DMS114 treated with DMSO at 0.1 percent for 48 hours (cell line): ENCODE data around the gene ZNF629.
"Not testable (repeated sequence)": the region's sequence is repeated elsewhere in the genome, so short reads cannot be mapped to it uniquely, and the experiment has no call there.

Experiments used
- DNase-seq: peaks from one replicate; lab custom pipeline; 2025; ENCODE audit not compliant: unreplicated experiment; lab: John Stamatoyannopoulos, UW

The ZNF629 gene

DNA sequence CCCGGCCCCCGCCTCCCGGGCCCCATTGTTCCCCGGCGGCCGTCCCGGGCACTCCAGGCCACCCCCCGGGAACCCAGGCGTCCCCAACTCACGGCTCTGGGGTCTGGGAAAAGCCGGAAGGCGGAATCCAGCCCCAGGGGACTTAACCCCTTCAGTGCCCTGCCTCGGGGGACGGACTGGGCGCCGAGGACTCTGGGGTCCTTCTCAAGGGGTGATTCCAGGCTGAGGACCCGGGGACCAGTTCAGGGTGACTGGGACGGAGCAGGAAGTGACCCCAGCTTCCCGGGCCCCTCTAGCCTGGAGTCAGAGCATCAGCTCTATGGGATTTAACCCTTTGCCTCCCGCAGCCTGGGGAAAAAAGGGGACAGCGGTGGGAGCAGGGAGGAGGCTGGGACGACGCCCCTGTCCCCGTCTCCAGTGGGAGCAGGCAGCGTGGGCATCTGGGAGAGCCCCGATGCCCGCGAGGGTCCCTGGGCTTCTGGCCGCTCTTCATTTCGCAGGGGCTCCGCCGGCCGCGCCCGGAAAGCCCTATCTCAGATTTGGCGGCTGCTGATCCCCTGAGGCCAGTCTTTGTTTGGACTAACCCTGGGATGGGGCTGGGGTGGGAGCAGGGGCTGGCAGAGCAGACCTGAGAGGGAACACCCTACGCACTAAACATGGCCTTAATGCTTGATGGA, at the start of gene ZNF629:
ZNF629 (minus strand) TSS at position 270 of the 677 bp plus-strand sequence. CDS start 2,723 bp downstream, outside the sequence.
- peak; percentile 36 for DNase-seq

DNA sequence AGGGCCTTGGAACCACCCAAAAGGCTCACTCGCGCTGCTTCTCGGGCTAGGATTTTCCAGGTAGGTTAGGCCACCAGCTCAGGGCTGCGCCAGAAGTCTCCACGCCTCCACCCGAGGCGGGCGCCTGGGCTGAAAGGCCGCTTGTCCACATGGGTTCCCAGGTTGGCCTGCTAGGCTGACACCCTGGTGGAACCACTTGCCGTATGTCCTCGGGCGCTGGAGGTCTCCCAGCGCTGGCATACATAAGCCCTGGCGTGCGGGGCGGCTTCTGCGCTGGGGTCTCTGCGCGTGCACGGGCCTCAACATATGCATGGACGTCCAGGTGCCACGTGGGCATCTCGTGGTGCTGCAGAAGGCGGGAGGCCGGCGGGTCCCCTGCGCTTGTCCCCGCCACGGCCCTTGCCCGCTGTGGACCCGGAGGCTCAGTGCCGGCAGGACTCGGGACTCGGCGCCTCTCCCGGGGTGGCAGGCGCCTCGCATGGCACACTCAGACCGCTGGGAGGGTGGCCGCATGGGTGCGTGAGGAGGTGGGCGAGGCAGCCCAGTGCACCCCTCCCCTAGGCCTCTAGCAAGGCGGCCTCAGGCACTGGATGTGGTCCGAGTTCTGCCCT, 47.2 kb upstream of the ZNF629 start:
- DNase-seq = no peak

DNA sequence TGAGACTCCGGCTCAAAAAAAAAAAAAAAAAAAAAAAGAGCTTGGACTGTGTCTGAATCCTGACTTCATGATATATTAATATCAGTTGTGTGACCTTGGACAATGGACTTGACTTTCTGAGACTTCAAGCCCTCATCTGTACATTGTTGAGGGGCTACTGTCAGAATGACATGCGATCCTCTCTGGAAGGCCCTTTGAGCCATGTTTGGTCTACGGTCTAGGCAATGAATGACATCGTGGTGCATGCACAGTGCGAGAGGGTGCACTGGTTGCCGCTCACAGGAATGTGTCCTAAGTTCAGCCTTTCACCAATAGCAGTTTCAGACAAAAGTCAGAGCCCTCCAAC, 43.0 kb upstream of the ZNF629 start:
- no peak for DNase-seq

DNA sequence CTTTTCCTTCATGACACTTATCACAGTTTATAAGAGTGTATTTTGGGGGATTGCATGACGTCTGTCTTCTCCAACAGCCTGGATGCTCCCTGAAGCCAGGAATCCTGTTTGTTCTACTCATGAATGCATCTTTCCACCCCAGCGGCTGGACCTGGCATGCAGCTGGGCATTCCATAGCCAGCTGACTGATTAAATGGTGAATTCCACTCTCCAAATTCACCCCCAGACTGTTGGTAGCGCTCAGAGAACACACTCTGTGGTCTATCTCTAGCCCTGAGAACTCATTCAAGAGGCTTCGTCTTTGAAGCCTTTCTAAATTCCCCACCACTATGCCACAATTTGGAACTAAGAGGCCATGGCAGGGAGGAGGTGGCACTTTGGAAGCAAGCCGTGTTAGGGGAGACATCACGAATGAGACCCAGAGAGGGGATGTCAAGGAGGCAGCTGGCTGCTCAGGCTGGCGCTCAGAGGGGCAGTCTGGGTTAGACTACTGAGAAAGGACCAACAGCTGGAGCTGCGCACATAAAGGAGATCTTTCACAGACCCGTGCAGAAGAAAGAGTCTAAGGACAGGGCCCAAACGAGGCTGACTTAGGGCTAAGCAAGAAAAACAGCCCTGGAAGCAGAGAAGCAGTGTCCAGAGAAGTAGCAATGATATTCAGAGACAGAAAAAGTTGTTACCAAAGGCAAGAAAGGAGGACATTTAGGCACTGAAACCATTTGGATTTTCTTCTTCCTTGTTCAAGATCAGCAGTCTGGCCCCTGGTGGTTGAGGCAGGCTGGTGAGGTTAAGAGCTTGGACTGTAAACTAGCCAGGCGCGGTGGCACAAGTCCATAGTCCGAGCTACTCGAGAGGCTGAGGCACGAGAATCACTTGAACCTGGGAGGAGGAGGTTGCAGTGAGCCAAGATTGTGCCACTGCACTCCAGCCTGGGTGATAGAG, 42.4 kb upstream of the ZNF629 start:
- no peak for DNase-seq

DNA sequence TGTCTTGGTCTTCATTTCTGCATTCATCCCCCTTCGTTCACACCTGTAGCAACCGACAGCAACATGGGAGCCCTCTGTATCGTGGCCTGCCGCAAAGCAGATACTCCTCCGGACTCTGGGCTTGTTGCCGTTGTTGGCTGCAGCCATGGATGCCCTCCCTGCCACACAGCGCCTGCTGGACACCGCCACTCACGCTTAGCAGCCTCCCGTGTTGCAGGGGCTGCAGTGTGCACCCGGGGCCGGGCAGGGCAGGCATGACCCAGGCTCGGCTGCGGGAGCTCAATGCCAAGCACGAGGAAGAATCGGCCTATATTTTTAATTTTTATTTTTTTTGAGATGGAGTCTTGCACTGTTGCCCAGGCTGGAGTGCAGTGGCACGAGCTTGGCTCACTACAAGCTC, 34.9 kb upstream of the ZNF629 start:
- no peak for DNase-seq

DNA sequence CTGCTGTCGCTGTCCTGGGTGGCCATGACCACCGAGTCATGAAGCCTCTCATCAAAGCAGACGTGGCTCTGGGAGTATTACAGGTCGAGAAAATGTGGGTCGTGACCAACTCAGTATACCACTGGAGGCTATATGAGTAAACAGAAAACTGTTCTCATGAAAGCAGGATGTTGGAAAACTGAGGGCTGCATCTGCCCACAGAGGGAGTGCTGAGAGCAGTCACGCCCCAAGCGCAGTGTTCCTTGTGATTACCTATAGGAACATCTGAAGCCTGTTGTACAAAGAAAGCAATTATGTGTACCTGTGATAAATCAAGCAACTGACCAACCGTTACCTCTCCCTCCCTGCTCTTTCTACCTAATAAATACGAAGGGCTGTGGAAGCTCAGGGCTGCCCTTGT, 34.4 kb upstream of the ZNF629 start:
- not testable (repeated sequence) for DNase-seq

DNA sequence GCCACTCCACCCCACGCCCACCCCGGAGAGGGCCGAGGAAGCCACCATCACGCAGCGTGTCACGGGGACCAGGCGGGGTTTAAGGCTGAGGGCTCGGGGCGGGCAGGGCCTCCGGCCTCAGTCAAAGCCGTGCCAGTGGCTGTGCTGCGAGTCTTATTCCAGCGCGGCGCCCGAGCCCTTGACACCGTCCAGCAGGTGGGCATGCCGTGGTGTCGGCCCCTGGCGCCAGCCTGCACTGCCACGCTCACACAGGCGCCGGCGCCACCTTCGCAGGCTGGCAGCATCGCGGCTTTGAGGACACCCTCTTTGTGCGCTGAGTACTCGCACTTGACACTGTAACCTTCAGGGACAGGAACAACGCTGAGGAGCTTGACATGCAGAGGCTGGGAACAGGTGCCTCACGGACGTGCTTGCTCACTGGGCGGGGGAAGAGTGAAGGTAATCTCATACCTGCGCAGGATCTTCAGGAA, 34.0 kb upstream of the ZNF629 start:
- DNase-seq = no peak

DNA sequence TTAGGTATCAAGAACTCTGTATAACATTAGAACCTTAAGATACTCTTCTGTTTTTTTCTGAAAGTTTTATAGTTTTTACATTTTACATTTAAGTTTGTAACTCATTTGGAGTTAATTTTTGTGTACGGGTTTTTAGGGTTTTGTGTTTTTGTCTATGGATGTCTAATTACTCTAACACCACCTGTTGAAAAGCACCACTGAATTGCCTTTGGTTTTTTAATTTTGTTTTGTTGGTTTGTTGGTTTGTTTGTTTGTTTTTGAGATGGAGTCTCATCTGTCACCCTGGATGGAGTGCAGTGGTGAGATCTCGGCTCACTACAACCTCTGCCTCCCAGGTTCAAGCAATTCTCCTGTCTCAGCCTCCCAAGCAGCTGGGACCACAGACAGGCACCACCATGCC, 29.8 kb upstream of the ZNF629 start:
- no peak for DNase-seq

DNA sequence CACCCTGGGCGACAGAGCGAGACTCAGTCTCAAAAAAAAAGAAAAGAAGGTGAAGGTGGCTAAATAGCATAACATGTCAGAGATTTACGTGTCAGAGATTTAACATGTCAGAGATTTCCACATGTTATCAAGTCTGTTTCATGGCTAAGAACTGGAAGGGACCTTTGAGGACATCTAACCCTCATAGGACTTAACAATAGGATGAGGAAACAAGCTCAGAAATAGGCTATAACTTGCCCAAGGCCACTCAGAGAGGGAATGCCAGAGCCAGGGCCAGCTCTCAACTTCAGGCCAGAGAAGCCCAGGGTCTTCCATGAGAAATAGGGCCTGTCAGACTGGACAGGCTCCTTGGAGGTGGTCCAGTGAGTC, 26.8 kb upstream of the ZNF629 start:
- DNase-seq = no peak

DNA sequence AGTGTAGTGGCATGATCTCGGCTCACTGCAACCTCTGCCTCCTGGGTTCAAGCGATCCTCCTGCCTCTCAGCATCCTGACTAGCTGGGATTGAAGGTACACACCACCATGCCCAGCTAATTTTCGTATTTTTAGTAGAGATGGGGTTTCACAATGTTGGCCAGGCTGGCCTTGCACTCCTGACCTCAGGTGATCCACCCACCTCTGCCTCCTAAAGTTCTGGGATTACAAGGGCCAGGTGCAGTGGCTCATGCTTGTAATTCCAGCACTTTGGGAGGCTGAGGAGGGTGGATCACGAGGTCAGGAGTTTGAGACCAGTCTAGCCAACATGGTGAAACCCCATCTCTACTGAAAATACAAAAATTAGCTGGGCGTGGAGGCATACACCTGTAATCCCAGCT, 22.7 kb upstream of the ZNF629 start:
- not testable (repeated sequence) for DNase-seq

DNA sequence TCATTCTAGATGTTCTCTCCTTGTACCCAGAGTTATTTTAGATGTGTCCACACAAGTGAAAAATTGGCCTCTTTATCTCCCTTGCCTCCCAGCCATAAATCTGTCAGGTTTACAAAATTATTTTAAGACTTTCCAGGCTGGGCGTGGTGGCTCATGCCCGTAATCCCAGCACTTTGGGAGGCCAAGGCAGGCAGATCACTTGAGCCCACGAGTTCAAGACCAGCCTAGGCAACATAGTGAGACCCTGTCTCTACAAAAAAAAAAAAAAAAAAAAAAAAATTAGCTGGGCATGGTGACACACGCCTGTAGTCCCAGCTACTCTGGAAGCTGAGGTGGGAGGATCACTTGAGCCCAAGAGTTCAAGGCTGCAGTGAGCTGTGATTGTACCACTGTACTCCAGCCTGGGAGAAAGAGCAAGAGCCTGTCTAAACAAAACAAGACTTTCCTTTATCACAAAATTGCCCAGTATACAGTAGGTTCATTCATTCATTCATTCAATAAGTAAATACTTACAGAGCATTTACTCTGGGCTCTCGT, 22.0 kb upstream of the ZNF629 start:
- not testable (repeated sequence) for DNase-seq

DNA sequence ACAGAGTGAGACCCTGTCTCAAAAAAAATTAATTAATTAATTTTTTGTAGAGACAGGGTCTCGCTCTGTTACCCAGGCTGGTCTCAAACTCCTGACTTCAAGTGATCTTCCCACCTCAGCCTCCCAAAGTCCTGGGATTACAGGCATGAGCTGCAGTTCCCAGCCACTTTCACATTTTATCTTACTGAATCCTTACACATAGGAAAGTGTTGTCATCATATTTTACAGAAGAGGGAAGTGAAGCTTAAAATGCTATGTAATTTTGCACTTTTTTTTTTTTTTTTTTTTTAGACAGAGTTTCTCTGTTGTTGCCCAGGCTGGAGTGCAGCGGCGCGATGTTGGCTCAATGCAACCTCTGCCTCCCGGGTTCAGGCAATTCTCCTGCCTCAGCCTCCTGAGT, 21.1 kb upstream of the ZNF629 start:
- DNase-seq = no peak

DNA sequence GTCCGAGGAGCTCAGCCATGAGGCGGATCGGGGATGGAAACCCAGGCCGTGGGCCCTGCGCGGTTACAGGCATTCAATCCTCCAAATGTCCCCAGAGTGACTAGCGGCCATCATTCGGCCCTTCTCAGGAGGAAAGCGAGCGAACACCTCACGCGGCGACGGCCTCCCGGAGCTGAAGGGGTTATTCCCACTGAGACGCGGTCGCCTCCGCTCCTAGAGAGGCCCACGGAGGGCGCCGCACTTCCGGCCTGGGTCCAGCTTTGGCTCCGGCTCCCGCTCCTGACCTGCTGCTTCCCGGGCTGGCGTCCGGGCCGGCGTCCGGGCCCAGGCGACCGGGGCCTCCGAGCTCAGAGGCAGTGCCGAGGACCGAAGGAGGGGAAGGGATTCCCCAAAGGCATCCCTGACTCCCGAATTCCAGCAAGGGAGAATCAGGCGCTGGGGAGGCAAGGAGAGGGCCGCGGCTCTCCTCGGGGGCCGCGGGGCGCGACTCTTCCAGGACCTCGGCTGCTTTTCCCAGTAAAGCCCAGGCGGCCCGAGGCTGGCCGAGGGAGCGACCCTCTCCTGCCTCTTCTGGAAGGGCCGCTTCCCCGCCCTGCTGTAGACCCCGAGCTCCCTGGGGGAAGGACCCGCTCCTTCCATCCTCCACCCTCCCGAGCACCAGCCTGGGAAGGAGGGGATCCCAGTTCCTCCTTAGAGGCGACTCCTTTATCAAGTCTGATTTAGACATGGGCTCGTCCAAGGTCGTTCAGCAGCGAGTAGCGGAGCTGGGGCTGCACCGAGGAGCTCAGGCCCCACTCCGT, 18.6 kb upstream of the ZNF629 start:
- peak; percentile 44 for DNase-seq

DNA sequence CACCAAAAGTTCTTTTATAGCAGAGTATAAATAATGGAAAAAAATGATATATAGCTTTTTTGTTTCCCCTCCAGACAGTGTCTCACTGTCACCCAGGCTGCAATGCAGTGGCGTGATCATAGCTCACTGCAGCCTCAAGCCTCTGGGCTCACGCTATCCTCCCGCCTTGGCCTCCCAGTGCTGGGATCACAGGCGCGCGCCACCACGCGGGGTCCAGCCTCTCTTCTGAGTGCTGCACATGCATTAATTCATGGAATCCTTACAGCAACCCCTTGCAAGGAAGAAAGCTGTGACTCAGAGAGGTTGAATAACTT, 18.0 kb upstream of the ZNF629 start:
- DNase-seq = no peak

DNA sequence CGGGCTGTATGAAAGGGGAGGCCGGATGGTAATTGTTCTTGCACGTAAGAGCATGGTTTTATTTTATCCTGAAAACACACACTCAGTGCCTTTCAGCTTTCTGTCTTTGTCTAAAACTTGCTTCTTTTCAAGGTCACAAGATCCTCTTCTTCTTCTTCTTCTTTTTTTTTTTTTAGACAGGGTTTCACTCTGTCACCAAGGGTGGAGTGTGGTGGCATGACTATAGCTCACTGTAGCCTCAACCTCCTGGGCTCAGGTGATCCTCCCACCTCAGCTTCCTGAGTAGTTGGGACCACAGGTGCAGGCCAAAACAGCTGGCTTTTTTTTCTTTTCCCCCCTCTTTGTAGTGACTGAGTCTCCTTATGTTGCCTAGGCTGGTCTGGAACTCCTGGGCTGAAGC, 15.9 kb upstream of the ZNF629 start:
- DNase-seq = no peak

DNA sequence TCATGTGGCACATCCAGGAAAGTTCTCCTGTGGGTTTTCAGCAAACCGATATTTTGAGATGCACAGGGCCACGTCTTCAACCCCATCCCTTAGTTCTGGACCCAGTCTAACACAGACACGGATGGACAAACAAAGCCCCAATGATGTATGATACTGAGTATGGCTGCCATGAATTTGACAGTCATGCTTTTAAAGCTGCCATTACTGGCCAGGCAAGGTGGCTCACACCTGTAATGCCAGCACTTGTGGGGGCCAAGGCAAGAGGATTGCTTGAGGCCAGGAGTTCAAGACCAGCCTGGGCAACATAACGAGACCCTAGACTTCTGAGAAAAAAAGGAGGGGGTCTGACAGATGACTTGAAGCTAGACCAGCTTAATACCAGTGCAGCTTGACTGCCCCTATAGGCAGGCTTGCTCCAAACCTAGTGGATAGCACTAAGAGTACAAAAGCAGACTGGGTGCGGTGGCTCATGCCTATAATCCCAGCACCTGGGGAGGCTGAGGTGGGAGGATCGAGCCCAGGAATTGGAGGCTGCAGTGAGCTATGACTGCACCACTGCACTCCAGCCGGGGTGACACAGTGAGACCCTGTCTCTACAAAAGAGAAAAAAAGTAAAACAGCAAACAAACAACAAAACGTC, 10.8 kb upstream of the ZNF629 start:
- peak; percentile 19 for DNase-seq

DNA sequence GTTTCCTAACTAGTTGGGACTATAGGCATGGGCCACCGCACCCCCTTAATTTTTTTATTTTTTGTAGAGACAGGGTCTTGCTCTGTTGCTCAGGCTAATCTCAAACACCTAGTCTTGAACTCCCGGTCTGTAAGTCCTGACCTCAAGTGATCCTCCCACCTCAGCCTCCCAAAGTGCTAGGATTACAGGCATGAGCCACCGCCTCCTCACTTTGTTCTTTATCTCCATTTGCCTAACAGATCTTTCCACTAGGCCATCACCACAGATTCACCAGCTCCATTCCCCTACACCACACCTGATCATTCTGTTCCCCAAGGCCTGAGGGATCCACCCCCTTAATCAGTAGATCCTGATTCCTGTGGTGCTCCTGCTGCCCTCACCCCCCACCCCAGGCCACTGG, 7.6 kb upstream of the ZNF629 start:
- DNase-seq = no peak

DNA sequence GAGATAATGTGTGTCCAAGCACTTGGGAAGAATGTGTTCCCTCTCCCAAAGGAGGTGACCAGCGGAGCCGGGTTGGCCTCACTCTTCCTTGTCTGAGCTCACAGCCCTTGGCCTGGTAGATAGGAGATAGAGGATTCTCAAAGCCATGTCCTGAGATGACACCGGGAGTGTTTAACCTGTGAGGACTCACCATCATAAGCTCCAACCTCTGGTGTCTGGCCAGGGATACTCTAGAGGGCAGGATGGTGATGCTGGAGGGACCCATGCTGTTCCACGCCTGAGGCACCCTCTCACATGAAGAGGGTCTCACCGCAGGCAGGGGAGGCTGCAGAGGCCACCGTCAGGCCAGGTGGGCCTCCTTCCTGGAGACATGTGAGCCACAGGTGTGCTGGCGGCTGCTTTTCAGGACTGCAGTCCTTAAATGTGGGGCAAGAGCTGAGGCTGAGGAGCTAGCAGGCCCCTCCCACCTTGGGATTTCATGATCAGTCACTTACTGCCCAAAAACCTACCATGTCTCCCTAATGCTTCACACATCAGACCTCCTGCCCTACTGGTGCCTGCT, 6.6 kb upstream of the ZNF629 start:
- DNase-seq = no peak

DNA sequence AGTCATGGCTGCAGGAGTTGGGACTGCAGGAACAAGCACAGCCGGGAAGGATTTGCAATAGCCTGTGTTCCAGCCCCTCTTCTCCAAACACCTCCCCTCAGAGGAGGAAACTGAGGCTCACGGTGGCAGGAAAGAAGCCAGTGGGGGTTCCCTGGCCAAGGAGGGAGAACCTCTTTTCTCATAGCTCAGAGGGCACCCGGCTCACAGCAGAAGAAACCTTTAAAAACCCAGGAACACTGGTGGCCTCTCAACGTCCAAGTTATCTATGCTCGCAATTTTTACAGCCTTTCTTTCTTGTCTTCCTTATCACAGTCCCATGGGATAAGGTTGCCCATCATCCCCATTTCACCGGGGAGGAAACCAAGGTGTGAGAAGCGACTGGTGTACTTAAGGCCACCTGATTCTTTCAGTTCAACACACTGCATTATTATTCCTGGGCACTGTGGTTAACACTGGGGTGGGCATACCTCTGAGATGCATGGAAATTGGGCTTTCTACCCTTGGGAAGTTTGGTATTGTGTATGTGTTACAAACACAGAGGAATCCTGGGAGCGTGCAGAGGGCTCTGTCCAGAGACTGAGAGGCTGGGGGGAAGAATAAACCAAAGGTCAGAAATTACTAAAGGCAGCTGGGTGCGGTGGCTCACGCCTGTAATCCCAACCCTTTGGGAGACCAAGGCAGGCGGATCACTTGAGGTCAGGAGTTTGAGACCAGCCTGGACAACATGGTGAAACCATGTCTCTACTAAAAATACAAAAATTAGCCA, 791 bp upstream of the ZNF629 start:
- no peak for DNase-seq
